Karpas-422 (cell line): Measurements from ENCODE around the gene SYT2. TPM values are rescaled to one million over a fixed set of nuclear protein-coding genes. Genes with fewer than 3 reads are reported as not detected.
"Not testable (repeated sequence)": the region's sequence is repeated elsewhere in the genome, so short reads cannot be mapped to it uniquely, and the experiment has no call there.

Experiments
- DNase-seq: peaks from one replicate; pipeline ENCODE4 v3.0.0-alpha.2; 2015
- H2AFZ ChIP-seq: fragments of 200-600 bp; sonication (generic); 2 replicates; pipeline ENCODE4 v1.6.1; 2014; ENCODE audit warnings: antibody characterized with exemption, low read length, mixed read lengths
- H3K27ac ChIP-seq: fragments of 200-600 bp; sonication (generic); 2 replicates; pipeline ENCODE4 v1.5.1; 2014; ENCODE audit warnings: mild to moderate bottlenecking, low read length, moderate library complexity
- H3K27me3 ChIP-seq: fragments of 200-600 bp; sonication (generic); 2 replicates; pipeline ENCODE4 v1.6.1; 2014; ENCODE audit warnings: low read length, mixed read lengths
- H3K36me3 ChIP-seq: fragments of 200-600 bp; sonication (generic); 2 replicates; pipeline ENCODE4 v1.6.1; 2014; ENCODE audit warnings: low read length, mixed read lengths; ENCODE audit not compliant: insufficient read depth
- H3K4me1 ChIP-seq: fragments of 200-600 bp; sonication (generic); 2 replicates; pipeline ENCODE4 v1.6.1; 2014; ENCODE audit warnings: mild to moderate bottlenecking, low read length, mixed read lengths
- H3K4me2 ChIP-seq: fragments of 200-600 bp; sonication (generic); 2 replicates; pipeline ENCODE4 v1.6.1; 2014; ENCODE audit warnings: low read length, low read depth, mild to moderate bottlenecking; ENCODE audit not compliant: poor library complexity, severe bottlenecking
- H3K4me3 ChIP-seq: fragments of 200-600 bp; sonication (generic); 2 replicates; pipeline ENCODE4 v1.5.1; 2014; ENCODE audit warnings: mild to moderate bottlenecking, antibody characterized with exemption, low read length, mixed read lengths
- H3K79me2 ChIP-seq: fragments of 200-600 bp; sonication (generic); 2 replicates; pipeline ENCODE4 v1.6.1; 2014; ENCODE audit warnings: mild to moderate bottlenecking, low read length, mixed read lengths
- H3K9ac ChIP-seq: fragments of 200-600 bp; sonication (generic); 2 replicates; pipeline ENCODE4 v1.6.0; 2014; ENCODE audit warnings: low read length
- H3K9me2 ChIP-seq: fragments of 200-600 bp; sonication (generic), shearing (Covaris generic); replicated peaks from 2 replicates; pipeline ENCODE4 v1.6.0; 2014; ENCODE audit warnings: mild to moderate bottlenecking, low read length, moderate library complexity; ENCODE audit not compliant: insufficient read depth
- H3K9me3 ChIP-seq: fragments of 300-700, 200-600 bp; sonication (generic); 2 replicates; pipeline ENCODE4 v1.6.1; 2014; ENCODE audit warnings: low read length, mixed read lengths
- H4K20me1 ChIP-seq: fragments of 200-600 bp; sonication (generic); 2 replicates; pipeline ENCODE4 v1.6.1; 2014; ENCODE audit warnings: mild to moderate bottlenecking, antibody characterized with exemption, low read length, low read depth; ENCODE audit not compliant: insufficient read depth
- total RNA-seq: library from RNA; depleted of rRNA; stranded (reverse); fragments of >200 nt; shearing (Covaris generic); gene quantifications from 2 replicates; pipeline ENCODE4 v1.2.3, GENCODE V29; 2014; ENCODE audit warnings: low replicate concordance

Gene SYT2
- total RNA-seq, 1 experiment from 2014 or later = not detected

DNA sequence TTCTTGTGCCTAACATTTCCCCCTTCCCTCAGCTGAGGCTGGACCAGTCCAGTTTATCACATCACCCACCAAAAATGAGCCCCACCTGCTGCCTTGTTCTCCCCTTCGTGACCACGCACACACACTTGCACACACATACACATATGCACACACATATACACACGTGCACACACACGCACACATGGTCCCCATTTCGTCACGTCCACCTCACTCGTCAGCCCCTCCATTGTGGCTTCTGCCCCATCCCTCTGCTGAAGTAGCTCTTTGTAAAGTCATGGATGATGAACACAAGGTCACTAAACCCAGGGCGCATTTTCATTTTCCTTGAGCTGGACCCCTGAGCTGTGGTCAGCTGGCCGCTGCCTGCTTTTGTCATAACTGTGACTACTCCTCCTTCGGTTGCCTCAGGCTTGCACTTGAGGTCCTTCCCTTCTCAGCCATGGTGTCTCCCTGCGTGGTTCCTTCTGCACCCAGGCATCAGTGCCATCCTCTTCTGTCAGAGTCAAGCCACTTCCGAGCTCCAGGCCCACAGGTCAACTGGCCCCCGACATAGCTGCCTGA, 93.8 kb downstream of the SYT2 start:
- H3K27me3 ChIP-seq = no peaks in the 10 kb centered on the region
- no peaks in the 10 kb centered on the region for H3K79me2 ChIP-seq
- no peaks in the 10 kb centered on the region for H3K36me3 ChIP-seq
- DNase-seq = no peak
- H2AFZ ChIP-seq = no peak overlapping the region
- H3K4me1 ChIP-seq = no peaks in the 10 kb centered on the region
- H3K9me2 ChIP-seq = no peaks in the 10 kb centered on the region
- H4K20me1 ChIP-seq = no peaks in the 10 kb centered on the region
- H3K4me3 ChIP-seq = no peak overlapping the region
- no peak overlapping the region for H3K27ac ChIP-seq
- H3K4me2 ChIP-seq = no peak overlapping the region
- H3K9me3 ChIP-seq = no peaks in the 10 kb centered on the region
- H3K9ac ChIP-seq = no peak overlapping the region

- Histone ChIP-seq H2AFZ (no peak overlapping the region), H3K4me2 (no peak overlapping the region), H3K36me3 (no peaks in the 10 kb centered on the region), H3K27me3 (no peaks in the 10 kb centered on the region), H3K4me3 (no peak overlapping the region), H3K79me2 (no peaks in the 10 kb centered on the region), H3K9ac (no peak overlapping the region), H3K27ac (no peak overlapping the region), H3K9me2 (no peaks in the 10 kb centered on the region), H4K20me1 (no peaks in the 10 kb centered on the region), H3K4me1 (no peaks in the 10 kb centered on the region), H3K9me3 (no peaks in the 10 kb centered on the region)
- no peak for DNase-seq
Observed at GRCh38 chr1:202615501-202616354, 94.5 kb downstream of the SYT2 start.

- not testable (repeated sequence) for H3K4me1 ChIP-seq, H3K36me3 ChIP-seq, DNase-seq, H2AFZ ChIP-seq, H3K27ac ChIP-seq, H3K4me2 ChIP-seq, H3K27me3 ChIP-seq, H3K4me3 ChIP-seq, H3K9me3 ChIP-seq, H3K9ac ChIP-seq, H4K20me1 ChIP-seq, H3K79me2 ChIP-seq, H3K9me2 ChIP-seq
Observed at GRCh38 chr1:202615208-202615500, 95.1 kb downstream of the SYT2 start.

DNA sequence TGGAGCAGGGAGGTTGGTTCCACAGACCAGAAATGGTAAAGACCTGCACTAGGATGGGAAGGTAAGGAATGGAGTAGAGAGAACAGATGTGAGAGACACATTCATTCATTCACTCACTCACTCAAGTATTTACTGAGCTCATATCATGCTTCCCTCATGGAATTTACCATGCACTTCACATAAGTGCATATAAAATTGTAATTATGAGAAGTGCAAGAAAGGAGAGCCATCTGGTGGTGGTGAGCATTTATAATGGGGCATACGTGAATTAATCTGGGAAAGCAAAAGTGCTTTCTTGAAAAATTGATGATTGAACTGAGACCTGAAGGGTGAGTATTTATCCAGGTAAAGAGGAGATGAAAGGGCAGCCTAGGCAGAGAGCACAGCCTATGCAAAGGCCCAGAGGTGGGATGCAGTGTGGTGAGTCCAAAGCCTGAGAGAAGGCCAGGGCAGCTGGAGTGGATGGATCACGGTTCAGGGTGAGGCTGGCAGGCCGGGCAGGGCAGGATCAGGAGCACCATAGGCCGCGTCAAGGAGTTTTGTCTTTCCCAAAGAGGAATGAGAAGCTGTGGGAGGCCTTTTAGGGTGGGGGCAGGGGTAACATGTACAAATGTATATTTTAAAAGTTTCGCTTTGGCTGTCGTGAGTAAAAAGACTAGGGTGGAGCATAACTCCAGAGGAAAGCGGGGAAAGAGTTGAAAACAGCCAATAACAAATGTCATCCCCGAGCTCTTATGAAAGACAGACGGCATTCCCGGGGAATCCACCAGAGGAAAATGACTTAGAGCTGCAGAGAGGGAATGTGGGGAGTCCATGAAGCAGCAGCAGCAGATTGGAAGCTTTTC, 95.7 kb downstream of the SYT2 start:
- H3K4me1 ChIP-seq, DNase-seq, H3K4me3 ChIP-seq, H3K79me2 ChIP-seq, H3K36me3 ChIP-seq, H4K20me1 ChIP-seq, H3K9me2 ChIP-seq, H3K9me3 ChIP-seq, H3K27me3 ChIP-seq, H3K27ac ChIP-seq, H3K9ac ChIP-seq, H3K4me2 ChIP-seq, H2AFZ ChIP-seq: not testable (repeated sequence)

GRCh38 chr1:202613571-202613970, 96.7 kb downstream of the SYT2 start:
- no peaks in the 10 kb centered on the region for H4K20me1 ChIP-seq
- no peak overlapping the region for H3K27ac ChIP-seq
- no peak overlapping the region for H3K9ac ChIP-seq
- H2AFZ ChIP-seq = no peak overlapping the region
- no peaks in the 10 kb centered on the region for H3K9me2 ChIP-seq
- no peaks in the 10 kb centered on the region for H3K4me1 ChIP-seq
- DNase-seq = no peak
- H3K4me2 ChIP-seq = no peak overlapping the region
- H3K36me3 ChIP-seq = no peaks in the 10 kb centered on the region
- H3K79me2 ChIP-seq = no peaks in the 10 kb centered on the region
- H3K4me3 ChIP-seq = no peak overlapping the region
- no peaks in the 10 kb centered on the region for H3K9me3 ChIP-seq
- no peaks in the 10 kb centered on the region for H3K27me3 ChIP-seq

GRCh38 chr1:202612036-202612435, 98.2 kb downstream of the SYT2 start:
- H3K9me3 ChIP-seq, H3K36me3 ChIP-seq: not testable (repeated sequence)

DNA sequence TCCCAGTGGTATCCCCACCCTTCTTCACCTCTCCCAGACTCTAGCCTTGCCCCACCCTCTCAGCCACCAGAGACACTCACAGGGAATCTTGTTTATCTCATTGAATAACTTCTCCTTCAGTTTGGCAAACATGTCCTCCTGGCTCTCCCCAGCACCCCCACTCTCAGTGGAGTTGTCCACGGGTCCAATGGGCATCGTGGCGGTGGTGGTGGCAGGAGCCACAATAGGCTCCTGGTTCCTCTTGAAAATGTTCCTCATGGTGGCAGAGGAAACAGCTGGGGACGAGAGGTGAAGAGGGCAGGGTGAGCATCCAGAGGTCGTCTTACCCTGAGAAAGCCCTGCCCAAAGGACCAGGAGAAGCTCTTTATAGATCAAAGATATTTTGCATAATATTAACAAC, 104.7 kb downstream of the SYT2 start:
- no peak for DNase-seq
- Histone ChIP-seq H3K4me2 (no peak overlapping the region), H3K9ac (no peak overlapping the region), H3K9me2 (no peaks in the 10 kb centered on the region), H3K4me3 (no peak overlapping the region), H3K4me1 (no peaks in the 10 kb centered on the region), H2AFZ (no peak overlapping the region), H3K9me3 (no peaks in the 10 kb centered on the region), H3K27me3 (no peaks in the 10 kb centered on the region), H3K27ac (no peak overlapping the region), H3K36me3 (no peaks in the 10 kb centered on the region), H4K20me1 (no peaks in the 10 kb centered on the region), H3K79me2 (no peaks in the 10 kb centered on the region)

More at GRCh38 chr1:202612036-202612435, 98.2 kb downstream of the SYT2 start:
- not testable (repeated sequence) for DNase-seq, H3K79me2 ChIP-seq, H4K20me1 ChIP-seq, H3K27ac ChIP-seq, H3K4me3 ChIP-seq, H3K9me2 ChIP-seq, H3K9ac ChIP-seq, H2AFZ ChIP-seq, H3K4me1 ChIP-seq, H3K4me2 ChIP-seq, H3K27me3 ChIP-seq

DNA sequence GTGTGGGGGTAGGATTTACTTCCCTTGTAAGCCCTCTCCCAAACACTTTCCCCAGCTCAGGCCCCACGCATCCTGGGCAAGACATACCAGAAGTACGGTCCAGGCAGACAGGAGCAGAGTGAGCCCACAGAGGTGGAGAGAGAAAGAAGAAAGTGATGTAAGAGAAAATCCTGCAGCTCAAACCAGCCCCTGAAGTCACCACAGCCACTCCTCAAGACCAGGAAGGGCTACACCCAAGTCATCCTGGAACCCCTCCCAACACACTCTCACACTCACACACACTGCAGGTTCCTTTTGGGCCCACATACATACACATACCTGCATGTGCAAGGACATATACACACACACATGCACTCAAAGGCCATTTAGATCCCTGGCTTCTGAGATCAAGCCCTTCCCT, 106.8 kb downstream of the SYT2 start:
- Histone ChIP-seq H3K9ac (no peak overlapping the region), H3K9me2 (no peaks in the 10 kb centered on the region), H3K4me3 (no peak overlapping the region), H3K27ac (no peak overlapping the region), H4K20me1 (no peaks in the 10 kb centered on the region), H3K4me1 (no peaks in the 10 kb centered on the region), H3K36me3 (no peaks in the 10 kb centered on the region), H3K79me2 (no peaks in the 10 kb centered on the region), H3K9me3 (no peaks in the 10 kb centered on the region), H3K27me3 (no peaks in the 10 kb centered on the region), H3K4me2 (no peak overlapping the region), H2AFZ (no peak overlapping the region)
- DNase-seq = no peak
